ENCODE results near the gene MTCH2.

DNA sequence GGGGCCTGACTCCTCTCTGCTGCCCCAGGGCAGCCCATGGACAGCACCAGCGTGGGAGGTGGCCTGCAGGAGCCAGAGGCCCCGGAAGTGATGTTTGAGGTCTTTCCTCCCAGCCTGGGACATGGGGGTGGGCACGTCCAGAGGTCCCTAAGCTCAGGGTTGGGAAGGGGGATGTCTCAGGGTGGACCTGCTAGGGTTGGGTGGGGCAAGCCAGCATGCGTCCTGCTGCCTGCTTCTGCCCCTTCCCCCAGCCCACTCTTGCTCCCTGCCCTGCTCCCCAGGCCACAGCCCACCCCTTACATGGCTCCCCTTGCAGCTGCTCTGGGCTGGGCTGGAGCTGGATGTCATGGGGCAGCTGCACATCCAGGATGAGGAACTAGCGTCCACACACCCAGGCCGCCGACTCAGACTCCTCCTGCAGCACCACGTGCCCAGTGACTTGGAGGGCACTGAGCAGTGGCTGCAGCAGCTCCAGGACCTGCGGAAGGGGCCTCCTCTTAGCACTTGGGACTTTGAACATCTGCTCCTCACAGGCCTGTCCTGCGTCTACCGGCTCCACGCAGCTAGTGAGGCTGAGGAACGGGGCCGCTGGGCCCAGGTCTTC, 54.5 kb downstream of the MTCH2 start:
- TF ChIP-seq, protein P1, sequence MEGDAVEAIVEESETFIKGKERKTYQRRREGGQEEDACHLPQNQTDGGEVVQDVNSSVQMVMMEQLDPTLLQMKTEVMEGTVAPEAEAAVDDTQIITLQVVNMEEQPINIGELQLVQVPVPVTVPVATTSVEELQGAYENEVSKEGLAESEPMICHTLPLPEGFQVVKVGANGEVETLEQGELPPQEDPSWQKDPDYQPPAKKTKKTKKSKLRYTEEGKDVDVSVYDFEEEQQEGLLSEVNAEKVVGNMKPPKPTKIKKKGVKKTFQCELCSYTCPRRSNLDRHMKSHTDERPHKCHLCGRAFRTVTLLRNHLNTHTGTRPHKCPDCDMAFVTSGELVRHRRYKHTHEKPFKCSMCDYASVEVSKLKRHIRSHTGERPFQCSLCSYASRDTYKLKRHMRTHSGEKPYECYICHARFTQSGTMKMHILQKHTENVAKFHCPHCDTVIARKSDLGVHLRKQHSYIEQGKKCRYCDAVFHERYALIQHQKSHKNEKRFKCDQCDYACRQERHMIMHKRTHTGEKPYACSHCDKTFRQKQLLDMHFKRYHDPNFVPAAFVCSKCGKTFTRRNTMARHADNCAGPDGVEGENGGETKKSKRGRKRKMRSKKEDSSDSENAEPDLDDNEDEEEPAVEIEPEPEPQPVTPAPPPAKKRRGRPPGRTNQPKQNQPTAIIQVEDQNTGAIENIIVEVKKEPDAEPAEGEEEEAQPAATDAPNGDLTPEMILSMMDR (conservative IDR thresholded peaks at IDR 0.05 in 1 of 2, IDR thresholded peaks at IDR 0.05 in 1 of 2; ENCODE audit: extremely low read depth in 1 of 2, insufficient read depth in 1 of 2, low read depth in 1 of 2, low read length in 2 of 2) = no peak
- TF ChIP-seq EZH2 (IDR thresholded peaks at IDR 0.05; ENCODE audit: borderline replicate concordance, low read length) = no peak
